OCI-M2 (cell line): Measurements from ENCODE around the gene PTPRN2.

ENCODE experiments used
- DNase-seq: peaks from one replicate; lab custom pipeline; 2025; ENCODE audit not compliant: unreplicated experiment; lab: John Stamatoyannopoulos, UW

PTPRN2 gene

DNA sequence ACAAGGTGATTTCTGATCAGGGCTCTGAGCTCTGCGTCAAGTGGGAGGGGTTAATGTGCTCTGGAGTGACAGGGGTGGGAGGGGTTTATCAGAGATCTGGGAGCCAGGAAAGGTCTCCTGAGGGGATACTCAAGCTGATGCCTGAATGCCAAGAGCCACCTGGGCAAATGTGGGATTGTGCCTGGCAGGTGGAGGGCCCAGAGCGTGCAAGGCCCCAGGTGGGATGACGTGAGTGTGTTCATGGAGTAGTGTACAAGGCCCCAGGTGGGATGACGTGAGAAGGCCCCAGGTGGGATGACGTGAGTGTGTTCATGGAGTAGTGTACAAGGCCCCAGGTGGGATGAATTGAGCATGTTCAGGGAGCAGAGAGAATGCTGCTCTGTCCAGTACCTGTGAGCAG lies 610.3 kb downstream of the PTPRN2 start:
- DNase-seq: no peak

DNA sequence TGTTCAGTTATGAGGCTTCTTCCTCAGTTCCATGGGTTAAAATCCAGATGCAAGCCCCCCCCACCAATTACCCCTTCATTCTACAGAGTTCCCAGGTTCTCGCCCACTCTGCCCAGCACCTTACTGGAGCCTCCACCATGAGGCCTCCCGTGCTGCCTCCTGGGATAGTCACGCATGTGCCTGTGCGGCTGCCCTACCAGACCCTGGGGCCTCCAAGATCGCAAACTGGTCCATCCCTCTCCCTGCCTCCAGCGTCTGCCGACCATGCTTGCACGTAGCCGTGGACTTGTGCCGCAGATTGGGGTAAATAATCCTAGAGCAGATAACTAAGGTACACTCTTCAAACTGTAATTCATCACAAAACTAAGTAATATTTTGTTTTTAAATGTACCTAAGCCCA lies 611.2 kb downstream of the PTPRN2 start:
- no peak for DNase-seq

- no peak for DNase-seq
Observed at GRCh38 chr7:157975401-157976372, 611.9 kb downstream of the PTPRN2 start.

DNA sequence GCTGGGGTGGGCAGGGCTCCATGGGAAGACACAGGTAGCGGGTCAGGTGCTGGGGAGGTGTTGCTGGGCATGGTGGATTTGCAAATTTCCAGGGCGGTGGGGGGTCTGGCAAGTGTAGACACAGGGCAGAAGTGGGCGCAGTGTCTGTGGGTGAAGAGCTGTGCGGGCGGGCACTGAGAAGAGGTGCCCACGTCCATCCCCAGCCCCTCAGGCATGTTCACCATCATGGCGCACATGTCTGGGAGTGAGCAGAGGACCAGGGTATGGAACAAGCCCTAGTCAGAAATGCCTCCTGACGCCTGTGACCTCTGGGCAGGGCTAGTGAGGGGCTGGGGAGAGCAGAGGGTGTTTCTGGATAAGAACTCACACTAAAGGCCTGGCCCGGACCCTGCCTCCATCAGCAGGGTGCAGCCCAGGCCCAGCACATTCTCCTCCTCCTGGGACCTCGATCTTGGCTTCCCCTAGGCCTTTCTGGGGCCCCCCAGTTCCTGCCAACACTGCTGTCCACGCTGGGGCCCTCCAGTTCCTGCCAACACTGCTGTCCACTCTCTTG lies 612.9 kb downstream of the PTPRN2 start:
- no peak for DNase-seq

- DNase-seq: no peak
Observed at GRCh38 chr7:157973971-157974677, 613.5 kb downstream of the PTPRN2 start.

- no peak for DNase-seq
Observed at GRCh38 chr7:157972914-157973313, 614.7 kb downstream of the PTPRN2 start.

DNA sequence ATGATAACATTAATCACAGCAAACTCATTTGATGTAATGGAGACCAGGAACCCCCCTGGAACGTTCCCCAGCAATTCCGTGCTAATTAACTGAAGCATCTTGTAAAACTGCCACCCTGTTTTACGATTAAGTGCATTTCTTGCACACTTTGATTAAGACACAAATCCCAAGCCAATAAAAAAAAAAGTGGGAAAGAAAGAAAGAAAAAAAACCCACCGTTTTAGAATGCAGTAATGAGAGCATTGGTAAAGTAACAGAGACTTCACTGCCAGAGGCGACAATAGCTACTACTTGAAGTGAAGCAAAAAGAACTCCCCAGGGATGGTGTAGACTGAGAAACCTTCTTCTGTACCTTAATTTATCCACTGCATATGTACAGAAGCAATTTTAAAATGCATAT lies 616.1 kb downstream of the PTPRN2 start:
- DNase-seq: no peak

- DNase-seq: no peak
Observed at GRCh38 chr7:157970744-157971143, 616.9 kb downstream of the PTPRN2 start.

DNA sequence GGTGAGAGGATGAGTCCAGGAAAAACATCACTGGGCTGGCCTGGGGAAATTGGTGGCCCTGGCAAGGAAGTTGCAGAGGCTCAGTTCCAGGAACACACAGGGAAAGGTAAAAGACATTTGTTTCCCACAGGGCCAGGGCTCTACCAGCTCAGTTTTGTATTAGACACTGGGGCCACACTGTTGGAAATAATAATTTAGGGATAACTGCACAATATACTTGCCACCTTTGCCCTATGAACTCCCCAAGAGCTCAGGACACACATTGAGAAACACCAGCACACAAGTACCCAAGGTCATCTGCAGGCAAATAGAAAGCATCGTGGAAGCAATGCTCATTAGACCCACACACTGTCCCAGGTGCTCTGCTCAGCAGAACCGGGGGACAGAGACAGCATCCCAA lies 617.6 kb downstream of the PTPRN2 start:
- DNase-seq: no peak

DNA sequence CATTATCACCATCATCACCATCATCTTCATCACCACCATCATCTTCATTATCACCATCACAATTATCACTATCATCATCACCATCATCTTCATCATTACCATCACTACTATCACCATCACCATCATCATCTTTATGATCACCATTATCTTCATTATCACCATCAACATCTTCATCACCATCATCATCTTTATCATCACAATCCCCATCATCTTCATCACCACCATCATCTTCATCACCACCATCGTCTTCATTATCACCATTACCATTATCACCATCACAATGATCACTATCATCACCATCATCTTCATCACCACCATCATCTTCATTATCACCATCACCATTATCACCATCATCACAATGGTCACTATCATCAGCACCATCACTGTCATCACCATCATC lies 621.1 kb downstream of the PTPRN2 start:
- no peak for DNase-seq

- no peak for DNase-seq
Observed at GRCh38 chr7:157964521-157964920, 623.1 kb downstream of the PTPRN2 start.

DNA sequence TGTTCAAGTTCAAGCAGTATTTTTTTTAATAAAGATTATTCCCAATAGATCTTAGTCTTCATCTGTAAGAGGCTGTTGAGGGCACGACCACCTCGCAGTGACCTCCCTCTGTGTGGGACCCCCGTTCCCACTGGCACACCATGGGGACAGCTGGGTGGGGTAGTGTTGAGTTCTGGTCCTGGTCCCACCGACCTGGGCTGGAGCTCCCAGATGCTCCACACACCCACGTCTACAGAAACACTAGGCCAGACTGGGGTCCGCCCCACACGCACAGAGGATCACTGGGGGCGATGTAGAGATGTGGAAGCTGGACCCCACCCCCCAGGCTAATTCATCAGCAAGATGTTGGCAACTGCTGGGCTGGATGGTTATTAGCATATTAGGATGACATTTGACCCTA lies 623.6 kb downstream of the PTPRN2 start:
- DNase-seq: no peak

- DNase-seq: no peak
Observed at GRCh38 chr7:157963526-157963925, 624.1 kb downstream of the PTPRN2 start.

- DNase-seq: no peak
Observed at GRCh38 chr7:157962458-157963306, 624.9 kb downstream of the PTPRN2 start.

GRCh38 chr7:157961731-157962457 lies 625.7 kb downstream of the PTPRN2 start:
- DNase-seq: no peak

- no peak for DNase-seq
Observed at GRCh38 chr7:157955348-157955999, 632.1 kb downstream of the PTPRN2 start.

- DNase-seq: no peak
Observed at GRCh38 chr7:157954901-157955300, 632.7 kb downstream of the PTPRN2 start.

GRCh38 chr7:157952841-157953645 lies 634.6 kb downstream of the PTPRN2 start:
- DNase-seq: no peak
